ENCODE results near the gene GFM1. TPM values are rescaled to one million over a fixed set of nuclear protein-coding genes. Genes with fewer than 3 reads are reported as not detected.

The GFM1 gene
- total and polyA plus RNA-seq, 2 of the 13 experiments (the other 11 are each of a cell fraction or from before 2014, with no cell fraction given), result 10.5 to 59.0 TPM

- TF ChIP-seq, protein P1, sequence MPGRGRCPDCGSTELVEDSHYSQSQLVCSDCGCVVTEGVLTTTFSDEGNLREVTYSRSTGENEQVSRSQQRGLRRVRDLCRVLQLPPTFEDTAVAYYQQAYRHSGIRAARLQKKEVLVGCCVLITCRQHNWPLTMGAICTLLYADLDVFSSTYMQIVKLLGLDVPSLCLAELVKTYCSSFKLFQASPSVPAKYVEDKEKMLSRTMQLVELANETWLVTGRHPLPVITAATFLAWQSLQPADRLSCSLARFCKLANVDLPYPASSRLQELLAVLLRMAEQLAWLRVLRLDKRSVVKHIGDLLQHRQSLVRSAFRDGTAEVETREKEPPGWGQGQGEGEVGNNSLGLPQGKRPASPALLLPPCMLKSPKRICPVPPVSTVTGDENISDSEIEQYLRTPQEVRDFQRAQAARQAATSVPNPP (CRISPR knock-in tag; IDR thresholded peaks at IDR 0.05), result no peak
- TF ChIP-seq ZNF781 (CRISPR knock-in tag; IDR thresholded peaks at IDR 0.05; ENCODE audit: borderline replicate concordance, not compliant biosample characterization) (no peak), NFIB (CRISPR knock-in tag; IDR thresholded peaks at IDR 0.05; ENCODE audit: borderline replicate concordance) (no peak), PHF21A (CRISPR knock-in tag; IDR thresholded peaks at IDR 0.05) (no peak)
Observed at GRCh38 chr3:158711886-158712285, 67.6 kb downstream of the GFM1 start (continued).

DNA sequence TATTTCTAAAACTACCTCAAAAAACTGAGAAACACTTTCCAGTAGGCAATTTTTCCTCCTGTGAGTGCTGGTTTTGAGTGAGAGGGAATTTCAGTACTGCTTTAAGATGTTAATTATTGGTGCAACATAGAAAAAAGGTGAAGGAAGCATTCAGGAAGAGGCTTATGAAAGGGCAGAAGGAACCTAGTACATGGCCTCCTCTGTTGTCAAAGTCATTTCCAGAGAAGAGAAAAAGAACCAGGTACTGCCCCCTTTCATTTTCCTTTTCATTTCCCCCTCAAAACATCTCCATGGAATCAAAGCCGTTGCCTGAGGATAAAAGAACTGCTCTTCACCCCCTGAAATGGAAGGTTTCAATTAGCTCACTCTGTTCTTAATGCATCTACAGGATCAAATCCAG, 68.1 kb downstream of the GFM1 start:
- no peaks in the 10 kb centered on the region for H3K4me1 ChIP-seq (ENCODE audit: insufficient read depth, low read length)
- intact Hi-C loops (cut with micrococcal nuclease; ENCODE audit: unreplicated experiment), result no loop called here
- no peak overlapping the region for H3K4me3 ChIP-seq (replicated peaks in 1 of 3; ENCODE audit: insufficient read depth in 1 of 3, low read depth in 2 of 3, low read length in 3 of 3)
- in situ Hi-C loops (cut with HindIII; ENCODE audit: extremely low pct_ligation_motif_present, low pct_unique_long_range_greater_than_20kb), result no loop called here
- H3K4me2 ChIP-seq (ENCODE audit: low read depth, low read length), result no peak overlapping the region
- ChIA-PET POLR2A (no interaction called here), CTCF (ENCODE audit: low intra/inter-chr PET ratio, low total read pairs) (no interaction called here)
- no peaks in the 10 kb centered on the region for H3K27me3 ChIP-seq (ENCODE audit: control insufficient read depth in 1 of 2, insufficient read depth in 2 of 2, low read length in 2 of 2)
- DNase-seq (ENCODE audit: low spot score) (no peak), FAIRE-seq (no peak), ATAC-seq (no peak)
- H3K27ac ChIP-seq (ENCODE audit: extremely low read length, insufficient read depth, low read length), result no peak overlapping the region
- peaks cover 0 to 3% of the 10 kb centered on the region in 2 experiments; a peak in 2 of 5 replicates for H3K36me3 ChIP-seq (replicated peaks in 1 of 2; ENCODE audit: control insufficient read depth in 1 of 2, insufficient read depth in 2 of 2, low read length in 2 of 2)
- no peaks in the 10 kb centered on the region for H4K20me1 ChIP-seq (ENCODE audit: insufficient read depth, low read length)
- no peak overlapping the region for H2AFZ ChIP-seq (ENCODE audit: low read length)
- H3K9ac ChIP-seq (ENCODE audit: insufficient read depth, low read depth, low read length), result no peak overlapping the region
- no peaks in the 10 kb centered on the region for H3K9me3 ChIP-seq (ENCODE audit: low read length)
- WGBS (ENCODE audit: low lambda C conversion rate), result 100% methylated on average over 1 of the region's 1 CpG
- no TSS peak for BruUV-seq (replicated peaks)
- TF ChIP-seq ZNF282 (IDR thresholded peaks at IDR 0.05; ENCODE audit: partially characterized antibody) (no peak), ZNF691 (CRISPR knock-in tag; IDR thresholded peaks at IDR 0.05; ENCODE audit: borderline replicate concordance, low read depth) (no peak), CC2D1A (CRISPR knock-in tag; IDR thresholded peaks at IDR 0.05) (no peak), RBM39 (IDR thresholded peaks at IDR 0.05; ENCODE audit: low read depth, low read length, poor library complexity, severe bottlenecking) (no peak), KLF9 (CRISPR knock-in tag; IDR thresholded peaks at IDR 0.05; ENCODE audit: low read depth) (no peak), HHEX (CRISPR knock-in tag; IDR thresholded peaks at IDR 0.05) (no peak), ZNF12 (CRISPR knock-in tag; IDR thresholded peaks at IDR 0.05) (no peak), FOXA3 (CRISPR knock-in tag; IDR thresholded peaks at IDR 0.05) (no peak), ZZZ3 (CRISPR knock-in tag; IDR thresholded peaks at IDR 0.05; ENCODE audit: borderline replicate concordance) (no peak), ZNF274 (CRISPR knock-in tag; IDR thresholded peaks at IDR 0.05) (no peak)
- TF ChIP-seq, protein P2, sequence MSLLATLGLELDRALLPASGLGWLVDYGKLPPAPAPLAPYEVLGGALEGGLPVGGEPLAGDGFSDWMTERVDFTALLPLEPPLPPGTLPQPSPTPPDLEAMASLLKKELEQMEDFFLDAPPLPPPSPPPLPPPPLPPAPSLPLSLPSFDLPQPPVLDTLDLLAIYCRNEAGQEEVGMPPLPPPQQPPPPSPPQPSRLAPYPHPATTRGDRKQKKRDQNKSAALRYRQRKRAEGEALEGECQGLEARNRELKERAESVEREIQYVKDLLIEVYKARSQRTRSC (CRISPR knock-in tag; IDR thresholded peaks at IDR 0.05; ENCODE audit: low read depth), result no peak
- H3K79me2 ChIP-seq (ENCODE audit: insufficient read depth, low read length), result no peaks in the 10 kb centered on the region
